GM18505 (cell line): ENCODE results near the gene COL4A4.
"Not testable (repeated sequence)": the region's sequence is repeated elsewhere in the genome, so short reads cannot be mapped to it uniquely, and the experiment has no call there.

Source experiments
- ATAC-seq: cut with Tn5 transposase; IDR thresholded peaks from one replicate; pipeline ENCODE4 v1.9.1; 2021; ENCODE audit not compliant: unreplicated experiment
- POLR2A ChIP-seq: IDR thresholded peaks from 4 replicates; pipeline ENCODE4 v1.6.1; 2011; ENCODE audit warnings: borderline replicate concordance; ENCODE audit not compliant: insufficient read depth, insufficient read length; ENCODE audit errors: extremely low read depth

COL4A4 gene

GRCh38 chr2:227180770-227181169, 16.8 kb upstream of the COL4A4 start:
- ATAC-seq, result no peak
- no peak for TF ChIP-seq POLR2A

- no peak for ATAC-seq
- no peak for TF ChIP-seq POLR2A
These were observed 16.1 kb upstream of the COL4A4 start for GRCh38 chr2:227179988-227180685.

GRCh38 chr2:227177592-227178336, 13.8 kb upstream of the COL4A4 start:
- TF ChIP-seq POLR2A, result no peak
- no peak for ATAC-seq

GRCh38 chr2:227171779-227172178, 7.8 kb upstream of the COL4A4 start:
- ATAC-seq, result not testable (repeated sequence)

GRCh38 chr2:227164763-227165291, 822 bp upstream of the COL4A4 start:
- ATAC-seq, result peak; percentile 72
- TF ChIP-seq POLR2A, result no peak

- TF ChIP-seq POLR2A, result no peak
- peak; percentile 42 for ATAC-seq
These were observed 464 bp downstream of the COL4A4 start for GRCh38 chr2:227163485-227163997.

- ATAC-seq, result no peak
- no peak for TF ChIP-seq POLR2A
These were observed 2.1 kb downstream of the COL4A4 start for GRCh38 chr2:227161947-227162346.

- ATAC-seq, result no peak
- TF ChIP-seq POLR2A, result no peak
These were observed 3.8 kb downstream of the COL4A4 start for GRCh38 chr2:227160164-227160563.

GRCh38 chr2:227154986-227155774, 8.8 kb downstream of the COL4A4 start:
- no peak for TF ChIP-seq POLR2A
- no peak for ATAC-seq

- TF ChIP-seq POLR2A, result no peak
- ATAC-seq, result no peak
These were observed 10.1 kb downstream of the COL4A4 start for GRCh38 chr2:227153758-227154486.

- ATAC-seq, result no peak
- TF ChIP-seq POLR2A, result no peak
These were observed 10.7 kb downstream of the COL4A4 start for GRCh38 chr2:227153307-227153706.

GRCh38 chr2:227152093-227152766, 11.8 kb downstream of the COL4A4 start:
- TF ChIP-seq POLR2A, result no peak
- ATAC-seq, result no peak
